Bronchial epithelial cell (primary cell): Measurements from ENCODE around the gene PXK. TPM values are rescaled to one million over a fixed set of nuclear protein-coding genes. Genes with fewer than 3 reads are reported as not detected.
A peak's percentile ranks its signal among the peaks of the same experiment; 100 is the strongest.

Source experiments
- DNase-seq: peaks from one replicate; pipeline ENCODE4 v3.0.0-alpha.2; 2010; ENCODE audit warnings: low read depth
- FAIRE-seq: peaks from 2 replicates; lab custom pipeline; 2011; peaks lifted over from hg19 to GRCh38; lab: Jason Lieb, UNC
- H3K27me3 ChIP-seq: 2 replicates; pipeline ENCODE4 v1.5.1; 2011; ENCODE audit warnings: low read length; ENCODE audit not compliant: control insufficient read depth, insufficient read depth
- H3K36me3 ChIP-seq: 2 replicates; pipeline ENCODE4 v1.5.1; 2011; ENCODE audit warnings: low read length; ENCODE audit not compliant: control insufficient read depth, insufficient read depth
- H3K4me3 ChIP-seq: 2 replicates; pipeline ENCODE4 v1.5.1; 2011; ENCODE audit warnings: mild to moderate bottlenecking, low read depth, low read length, control low read depth
- CTCF ChIP-seq: IDR thresholded peaks from 2 replicates; pipeline ENCODE4 v1.5.1; 2011; ENCODE audit warnings: mild to moderate bottlenecking, moderate library complexity, low read length, control low read depth, inconsistent platforms; ENCODE audit not compliant: insufficient read depth, severe bottlenecking
- total RNA-seq: library from RNA; depleted of rRNA; stranded (reverse); fragments of >200 nt; gene quantifications from 2 replicates; pipeline ENCODE4 v1.2.1, GENCODE V29; 2014

The PXK gene
- total RNA-seq, 1 donor from 2014 or later = 12.4 TPM

GRCh38 chr3:58474348-58474911 lies 141.7 kb downstream of the PXK start:
- no peak for FAIRE-seq
- TF ChIP-seq CTCF = no peak
- Histone ChIP-seq H3K36me3 (no peaks in the 10 kb centered on the region), H3K27me3 (peaks cover 2% of the 10 kb centered on the region), H3K4me3 (no peak overlapping the region)
- no peak for DNase-seq

DNA sequence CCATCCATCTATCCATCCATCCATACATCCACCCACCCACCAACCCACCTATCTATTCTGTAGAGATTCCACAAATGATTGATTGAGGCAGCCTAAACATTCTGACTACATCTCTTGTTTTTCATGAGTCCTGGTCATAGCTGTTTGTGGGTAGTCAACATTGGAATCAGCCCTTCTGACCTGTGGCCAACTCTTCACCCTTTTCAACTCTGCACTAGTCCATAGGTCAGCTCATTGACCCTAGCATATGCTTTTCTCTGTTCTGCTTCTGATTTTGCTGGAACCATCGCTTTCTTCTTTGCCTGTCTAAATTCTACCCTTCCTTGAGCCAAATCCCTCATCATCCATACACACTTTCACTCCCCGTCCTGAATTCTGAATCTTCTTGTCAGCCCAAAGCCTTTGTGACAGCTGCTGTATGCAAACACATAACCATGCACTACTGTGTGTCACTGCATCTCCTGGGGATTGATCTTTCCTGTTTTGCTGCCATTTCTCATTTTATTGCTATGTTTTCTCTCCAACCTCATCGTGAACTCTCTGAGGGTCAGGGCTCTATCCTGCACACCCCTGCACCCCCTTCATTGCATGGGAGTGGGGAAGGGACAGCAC lies 142.4 kb downstream of the PXK start:
- Histone ChIP-seq H3K4me3 (no peak overlapping the region), H3K36me3 (no peaks in the 10 kb centered on the region), H3K27me3 (no peaks in the 10 kb centered on the region)
- TF ChIP-seq CTCF = no peak
- no peak for DNase-seq
- peak; percentile 32 for FAIRE-seq

Other genes with a start within 250 kb of the PXK start
- gene DNASE1L3, start 121.9 kb upstream of the PXK start, total RNA-seq = 2.3 TPM in 1 of 2 replicates, not detected in the other
- 7.1 and 11.6 TPM in 2 replicates for gene ABHD6, start 95.1 kb upstream of the PXK start, total RNA-seq
- gene RPP14, start 26.6 kb upstream of the PXK start, total RNA-seq = 18.1 and 20.3 TPM in 2 replicates
- gene HTD2, start 26.4 kb upstream of the PXK start, total RNA-seq = 7.6 and 10.3 TPM in 2 replicates
- 32.4 and 37.5 TPM in 2 replicates for gene PDHB, start 100.9 kb downstream of the PXK start, total RNA-seq
- 3.9 and 5.0 TPM in 2 replicates for gene KCTD6, start 159.2 kb downstream of the PXK start, total RNA-seq
- 0.26 TPM in 1 of 2 replicates, not detected in the other for gene ACOX2, start 204.3 kb downstream of the PXK start, total RNA-seq
- not detected in 2 replicates for gene FAM107A, start 244.5 kb downstream of the PXK start, total RNA-seq